ENCODE data around the gene HOXA3.

DNA sequence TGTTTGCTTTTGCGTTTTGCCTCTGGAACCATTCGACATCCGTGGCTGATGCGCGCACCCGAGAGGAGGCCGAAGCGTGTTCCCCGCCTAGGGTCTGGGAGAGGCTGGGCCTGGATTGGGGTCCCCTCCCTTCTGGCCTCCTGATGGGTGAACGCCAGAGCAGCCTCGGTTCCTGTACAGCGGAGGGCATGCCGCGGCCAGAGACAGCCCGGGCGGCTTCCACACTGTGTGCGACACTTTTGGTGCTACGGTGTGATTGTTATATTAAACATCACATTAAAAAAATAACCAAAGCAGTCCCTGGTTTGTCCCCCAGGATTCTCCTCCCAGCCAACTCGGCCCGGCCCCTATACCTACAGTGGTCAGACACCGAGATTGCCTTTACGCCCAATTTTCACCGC, 7.8 kb upstream of the HOXA3 start:
- TF ChIP-seq, protein P1, sequence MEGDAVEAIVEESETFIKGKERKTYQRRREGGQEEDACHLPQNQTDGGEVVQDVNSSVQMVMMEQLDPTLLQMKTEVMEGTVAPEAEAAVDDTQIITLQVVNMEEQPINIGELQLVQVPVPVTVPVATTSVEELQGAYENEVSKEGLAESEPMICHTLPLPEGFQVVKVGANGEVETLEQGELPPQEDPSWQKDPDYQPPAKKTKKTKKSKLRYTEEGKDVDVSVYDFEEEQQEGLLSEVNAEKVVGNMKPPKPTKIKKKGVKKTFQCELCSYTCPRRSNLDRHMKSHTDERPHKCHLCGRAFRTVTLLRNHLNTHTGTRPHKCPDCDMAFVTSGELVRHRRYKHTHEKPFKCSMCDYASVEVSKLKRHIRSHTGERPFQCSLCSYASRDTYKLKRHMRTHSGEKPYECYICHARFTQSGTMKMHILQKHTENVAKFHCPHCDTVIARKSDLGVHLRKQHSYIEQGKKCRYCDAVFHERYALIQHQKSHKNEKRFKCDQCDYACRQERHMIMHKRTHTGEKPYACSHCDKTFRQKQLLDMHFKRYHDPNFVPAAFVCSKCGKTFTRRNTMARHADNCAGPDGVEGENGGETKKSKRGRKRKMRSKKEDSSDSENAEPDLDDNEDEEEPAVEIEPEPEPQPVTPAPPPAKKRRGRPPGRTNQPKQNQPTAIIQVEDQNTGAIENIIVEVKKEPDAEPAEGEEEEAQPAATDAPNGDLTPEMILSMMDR (IDR thresholded peaks at IDR 0.05; ENCODE audit: low read depth, low read length, poor library complexity, severe bottlenecking), result no peak
- no peak for TF ChIP-seq EZH2phosphoT487 (IDR thresholded peaks at IDR 0.05; ENCODE audit: borderline replicate concordance, low read length)

Data from DOHH2 (cell line).